GM18498 (cell line): ENCODE data around the gene EPHB1.

ENCODE experiments used
- ATAC-seq: cut with Tn5 transposase; IDR thresholded peaks from one replicate; pipeline ENCODE4 v1.9.1; 2021; ENCODE audit warnings: mild to moderate bottlenecking, moderate library complexity; ENCODE audit not compliant: unreplicated experiment

EPHB1 gene

GRCh38 chr3:135069406-135069805, 274.3 kb downstream of the EPHB1 start:
- ATAC-seq = no peak

- no peak for ATAC-seq
These were observed 276.4 kb downstream of the EPHB1 start for GRCh38 chr3:135071483-135071882.

GRCh38 chr3:135072431-135072830, 277.4 kb downstream of the EPHB1 start:
- no peak for ATAC-seq

- ATAC-seq = no peak
These were observed 280.1 kb downstream of the EPHB1 start for GRCh38 chr3:135075157-135075556.

GRCh38 chr3:135076341-135076740, 281.3 kb downstream of the EPHB1 start:
- ATAC-seq = no peak

- no peak for ATAC-seq
These were observed 282.1 kb downstream of the EPHB1 start for GRCh38 chr3:135077186-135077585.

- ATAC-seq = no peak
These were observed 283.2 kb downstream of the EPHB1 start for GRCh38 chr3:135078283-135078682.

- ATAC-seq = no peak
These were observed 284.0 kb downstream of the EPHB1 start for GRCh38 chr3:135079095-135079494.

GRCh38 chr3:135081451-135081850, 286.4 kb downstream of the EPHB1 start:
- no peak for ATAC-seq

GRCh38 chr3:135081856-135082434, 286.9 kb downstream of the EPHB1 start:
- ATAC-seq = no peak

- ATAC-seq = no peak
These were observed 287.6 kb downstream of the EPHB1 start for GRCh38 chr3:135082706-135083105.

- no peak for ATAC-seq
These were observed 288.1 kb downstream of the EPHB1 start for GRCh38 chr3:135083179-135083578.

GRCh38 chr3:135083756-135084155, 288.7 kb downstream of the EPHB1 start:
- no peak for ATAC-seq

GRCh38 chr3:135084405-135084804, 289.3 kb downstream of the EPHB1 start:
- ATAC-seq = no peak

- no peak for ATAC-seq
These were observed 289.9 kb downstream of the EPHB1 start for GRCh38 chr3:135084976-135085375.

GRCh38 chr3:135085652-135086436, 290.8 kb downstream of the EPHB1 start:
- ATAC-seq = no peak

GRCh38 chr3:135087782-135088181, 292.7 kb downstream of the EPHB1 start:
- no peak for ATAC-seq

- no peak for ATAC-seq
These were observed 294.4 kb downstream of the EPHB1 start for GRCh38 chr3:135089451-135089850.

- ATAC-seq = no peak
These were observed 295.1 kb downstream of the EPHB1 start for GRCh38 chr3:135090020-135090717.

GRCh38 chr3:135091946-135092345, 296.9 kb downstream of the EPHB1 start:
- no peak for ATAC-seq

GRCh38 chr3:135093121-135093520, 298.1 kb downstream of the EPHB1 start:
- no peak for ATAC-seq
